ENCODE results near the gene ERC2. TPM values are rescaled to one million over a fixed set of nuclear protein-coding genes. Genes with fewer than 3 reads are reported as not detected.

The ERC2 gene
- total RNA-seq, 2 donors from 2014 or later, result 0.21 to 0.30 TPM

GRCh38 chr3:55526332-55527030 is 941.8 kb downstream of the ERC2 start:
- no peaks in the 10 kb centered on the region for H3K4me1 ChIP-seq
- peak; percentile 47 for DNase-seq
- TF ChIP-seq, protein P1, sequence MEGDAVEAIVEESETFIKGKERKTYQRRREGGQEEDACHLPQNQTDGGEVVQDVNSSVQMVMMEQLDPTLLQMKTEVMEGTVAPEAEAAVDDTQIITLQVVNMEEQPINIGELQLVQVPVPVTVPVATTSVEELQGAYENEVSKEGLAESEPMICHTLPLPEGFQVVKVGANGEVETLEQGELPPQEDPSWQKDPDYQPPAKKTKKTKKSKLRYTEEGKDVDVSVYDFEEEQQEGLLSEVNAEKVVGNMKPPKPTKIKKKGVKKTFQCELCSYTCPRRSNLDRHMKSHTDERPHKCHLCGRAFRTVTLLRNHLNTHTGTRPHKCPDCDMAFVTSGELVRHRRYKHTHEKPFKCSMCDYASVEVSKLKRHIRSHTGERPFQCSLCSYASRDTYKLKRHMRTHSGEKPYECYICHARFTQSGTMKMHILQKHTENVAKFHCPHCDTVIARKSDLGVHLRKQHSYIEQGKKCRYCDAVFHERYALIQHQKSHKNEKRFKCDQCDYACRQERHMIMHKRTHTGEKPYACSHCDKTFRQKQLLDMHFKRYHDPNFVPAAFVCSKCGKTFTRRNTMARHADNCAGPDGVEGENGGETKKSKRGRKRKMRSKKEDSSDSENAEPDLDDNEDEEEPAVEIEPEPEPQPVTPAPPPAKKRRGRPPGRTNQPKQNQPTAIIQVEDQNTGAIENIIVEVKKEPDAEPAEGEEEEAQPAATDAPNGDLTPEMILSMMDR (IDR thresholded peaks at IDR 0.05), result no peak

GRCh38 chr3:55525436-55525835 is 942.8 kb downstream of the ERC2 start:
- TF ChIP-seq, protein P1 (IDR thresholded peaks at IDR 0.05), result no peak
- H3K27ac ChIP-seq, result no peak overlapping the region
- H3K9me3 ChIP-seq, result no peaks in the 10 kb centered on the region
- H3K4me1 ChIP-seq, result no peaks in the 10 kb centered on the region
- H3K9ac ChIP-seq (ENCODE audit: low read depth in 2 of 2, low read length in 2 of 2), result no peak overlapping the region
- H3K27me3 ChIP-seq, result no peaks in the 10 kb centered on the region
- intact Hi-C loops (cut with DNase I), result no loop called here
- DNase-seq, result no peak
- H3K4me3 ChIP-seq, result no peak overlapping the region
- no peaks in the 10 kb centered on the region for H3K36me3 ChIP-seq

More at GRCh38 chr3:55526332-55527030, 941.8 kb downstream of the ERC2 start:
- H3K36me3 ChIP-seq, result no peaks in the 10 kb centered on the region
- intact Hi-C loops (cut with DNase I), result no loop called here
- H3K27ac ChIP-seq, result peak overlapping the region; percentile 9
- no peaks in the 10 kb centered on the region for H3K27me3 ChIP-seq
- no peaks in the 10 kb centered on the region for H3K9me3 ChIP-seq
- no peak overlapping the region for H3K9ac ChIP-seq (ENCODE audit: low read depth in 2 of 2, low read length in 2 of 2)
- no peak overlapping the region for H3K4me3 ChIP-seq

DNA sequence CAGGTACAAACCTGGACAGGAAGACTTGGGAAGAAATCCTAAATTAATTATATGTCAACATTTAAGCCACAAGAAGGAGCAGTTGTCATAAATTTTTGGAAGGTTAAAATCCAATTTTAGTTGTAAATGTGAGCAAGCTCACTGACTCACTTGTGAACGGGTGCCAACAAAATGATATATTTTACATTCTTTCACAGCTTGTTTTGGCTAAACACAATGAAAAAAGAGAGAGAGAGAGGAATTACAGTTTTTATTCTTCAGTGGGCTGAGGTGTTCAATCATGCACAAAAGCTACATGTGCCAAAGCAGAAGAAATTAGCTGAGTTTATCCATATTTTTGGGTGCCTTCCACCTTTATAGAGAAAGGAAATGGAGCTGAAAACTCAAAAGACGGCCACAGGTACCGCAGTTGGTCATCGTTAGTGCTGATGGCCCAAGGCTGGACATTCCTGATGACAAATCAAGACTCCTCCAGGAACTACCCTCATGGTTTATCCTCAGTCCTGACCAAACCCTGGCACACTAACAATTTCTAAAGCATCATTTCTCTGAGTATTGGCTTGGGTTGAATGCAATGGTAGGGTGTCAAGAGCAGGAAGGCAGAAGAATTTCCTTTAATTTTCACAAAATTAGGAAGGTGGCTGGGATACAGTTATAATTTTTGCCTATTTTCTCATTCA is 943.6 kb downstream of the ERC2 start:
- intact Hi-C loops (cut with DNase I), result no loop called here
- no peaks in the 10 kb centered on the region for H3K9me3 ChIP-seq
- no peak overlapping the region for H3K27ac ChIP-seq
- TF ChIP-seq, protein P1 (IDR thresholded peaks at IDR 0.05), result no peak
- H3K4me1 ChIP-seq, result no peaks in the 10 kb centered on the region
- H3K4me3 ChIP-seq, result no peak overlapping the region
- H3K27me3 ChIP-seq, result no peaks in the 10 kb centered on the region
- H3K36me3 ChIP-seq, result no peaks in the 10 kb centered on the region
- DNase-seq, result no peak
- no peak overlapping the region for H3K9ac ChIP-seq (ENCODE audit: low read depth in 2 of 2, low read length in 2 of 2)

DNA sequence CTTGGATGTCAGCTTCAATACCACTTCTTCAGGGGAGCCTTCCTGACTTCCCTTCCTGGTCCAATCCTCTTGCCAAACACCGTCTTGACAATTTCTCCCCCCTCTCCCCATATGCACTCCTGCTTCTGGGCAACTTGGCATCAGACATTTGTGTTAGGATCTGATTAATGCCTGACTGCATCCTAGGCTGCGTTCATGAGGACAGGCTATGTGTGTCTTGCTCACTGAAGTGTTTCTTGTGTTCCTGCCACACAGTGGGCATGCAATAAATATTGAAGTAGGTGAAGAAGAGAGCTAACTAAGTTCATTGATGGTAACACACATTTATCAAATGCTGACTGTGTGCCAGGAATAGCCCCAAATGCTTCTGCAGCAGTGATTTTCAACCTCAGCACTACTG is 944.8 kb downstream of the ERC2 start:
- TF ChIP-seq, protein P1 (IDR thresholded peaks at IDR 0.05), result no peak
- H3K9ac ChIP-seq (ENCODE audit: low read depth in 2 of 2, low read length in 2 of 2), result no peak overlapping the region
- no peak overlapping the region for H3K4me3 ChIP-seq
- H3K4me1 ChIP-seq, result no peaks in the 10 kb centered on the region
- H3K9me3 ChIP-seq, result no peaks in the 10 kb centered on the region
- H3K36me3 ChIP-seq, result no peaks in the 10 kb centered on the region
- DNase-seq, result no peak
- no peaks in the 10 kb centered on the region for H3K27me3 ChIP-seq
- intact Hi-C loops (cut with DNase I), result no loop called here
- H3K27ac ChIP-seq, result no peak overlapping the region

GRCh38 chr3:55521738-55522421 is 946.4 kb downstream of the ERC2 start:
- H3K9me3 ChIP-seq, result no peaks in the 10 kb centered on the region
- H3K36me3 ChIP-seq, result no peaks in the 10 kb centered on the region
- intact Hi-C loops (cut with DNase I), result no loop called here
- no peaks in the 10 kb centered on the region for H3K4me1 ChIP-seq
- DNase-seq, result no peak
- no peak overlapping the region for H3K9ac ChIP-seq (ENCODE audit: low read depth in 2 of 2, low read length in 2 of 2)
- no peaks in the 10 kb centered on the region for H3K27me3 ChIP-seq
- TF ChIP-seq, protein P1 (IDR thresholded peaks at IDR 0.05), result no peak
- H3K27ac ChIP-seq, result no peak overlapping the region
- no peak overlapping the region for H3K4me3 ChIP-seq
